K562 (cell line): ENCODE measurements around the gene PIP5K1B. TPM values are rescaled to one million over a fixed set of nuclear protein-coding genes. Genes with fewer than 3 reads are reported as not detected.

Experiments used
- ATAC-seq: fragments of 200-7000 bp; cut with Tn5 transposase; 3 replicates; pipeline ENCODE4 v1.9.1; 2020; ENCODE audit warnings: moderate library complexity
- BruUV-seq: library from RNA; stranded (reverse); fragments of 400-500 nt; replicated peaks from 2 replicates; lab custom pipeline; 2021; lab: Mats Ljungman, UMichigan
- CTCF ChIA-PET: fragments of 300-600 bp; formaldehyde crosslinking; extraction: SDS; loops from one replicate; lab custom pipeline; 2021; ENCODE audit warnings: low intra/inter-chr PET ratio; lab: Yijun Ruan, JAX
- POLR2A ChIA-PET: fragments of 300-600, 350-650 bp; sonication (Branson Sonifier 250); formaldehyde crosslinking; extraction: SDS; loops from one replicate; lab custom pipeline; 2021; ENCODE audit warnings: antibody characterized with exemption, inconsistent platforms; lab: Yijun Ruan, JAX
- DNase-seq, 4 experiments: peaks; one replicate each; pipeline versions ENCODE4 v3.0.0 to v3.0.0-alpha.2; 2011 to 2018; ENCODE audit warnings: low spot score in 3 of 4, mixed read lengths in 3 of 4; ENCODE audit errors: extremely low read depth in 1 of 4
- FAIRE-seq: peaks from 2 replicates; lab custom pipeline; 2011; peaks lifted over from hg19 to GRCh38; lab: Jason Lieb, UNC
- H2AFZ ChIP-seq: 2 replicates; pipeline ENCODE4 v1.6.0; 2011; ENCODE audit warnings: low read depth, low read length, control low read depth, inconsistent platforms
- H3K27ac ChIP-seq: fragments of 200-600 bp; 3 replicates; pipeline ENCODE4 v1.8.0; 2011; ENCODE audit warnings: low read depth, mild to moderate bottlenecking, control low read depth, inconsistent platforms, low read length, moderate library complexity, mixed read lengths; ENCODE audit errors: extremely low read depth
- H3K27me3 ChIP-seq, 2 experiments: fragments of 300-600 bp in 1 of 2; 2 replicates in 1 of 2; 3 replicates in 1 of 2; pipeline versions ENCODE4 v1.6.0 to v1.8.0; 2011; ENCODE audit warnings: inconsistent platforms in 2 of 2, low read length in 2 of 2, mild to moderate bottlenecking in 1 of 2, mixed read lengths in 1 of 2, moderate library complexity in 1 of 2; ENCODE audit not compliant: control insufficient read depth in 2 of 2, insufficient read depth in 2 of 2
- H3K36me3 ChIP-seq: fragments of 300-600 bp; 3 replicates; pipeline ENCODE4 v1.8.0; 2011; ENCODE audit warnings: mild to moderate bottlenecking, low read length, inconsistent platforms; ENCODE audit not compliant: control insufficient read depth, insufficient read depth
- H3K4me1 ChIP-seq, 2 experiments: fragments of 200-600 bp in 1 of 2; replicated peaks in 1 of 2; 2 replicates in 1 of 2; 3 replicates in 1 of 2; pipeline versions ENCODE4 v1.5.1 to v1.8.0; 2011; ENCODE audit warnings: inconsistent platforms in 2 of 2, low read length in 2 of 2, mild to moderate bottlenecking in 1 of 2, mixed read lengths in 1 of 2, moderate library complexity in 1 of 2; ENCODE audit not compliant: control insufficient read depth in 2 of 2, insufficient read depth in 2 of 2
- H3K4me2 ChIP-seq: 2 replicates; pipeline ENCODE4 v1.6.1; 2011; ENCODE audit warnings: low read length, control low read depth, inconsistent platforms, mixed read lengths; ENCODE audit not compliant: insufficient read depth
- H3K4me3 ChIP-seq: fragments of 200-600 bp; sonication (generic), shearing (Covaris generic); 2 replicates; pipeline ENCODE4 v1.5.1; 2016; ENCODE audit warnings: control low read depth, inconsistent platforms
- H3K79me2 ChIP-seq: fragments of 200-600 bp; 3 replicates; pipeline ENCODE4 v1.8.0; 2011; ENCODE audit warnings: low read length, inconsistent platforms; ENCODE audit not compliant: control insufficient read depth, insufficient read depth
- H3K9ac ChIP-seq, 2 experiments: 2 replicates each; pipeline versions ENCODE4 v1.6.0 to v1.6.1; 2011; ENCODE audit warnings: low read depth in 2 of 2, low read length in 2 of 2, control low read depth in 1 of 2, inconsistent platforms in 1 of 2, mild to moderate bottlenecking in 1 of 2, mixed read lengths in 1 of 2; ENCODE audit not compliant: insufficient read depth in 1 of 2
- H3K9me1 ChIP-seq: one replicate; pipeline ENCODE4 v1.6.0; 2011; ENCODE audit warnings: inconsistent platforms, mild to moderate bottlenecking, low read length, moderate library complexity; ENCODE audit not compliant: control insufficient read depth, insufficient read depth
- H3K9me3 ChIP-seq: replicated peaks from 2 replicates; pipeline ENCODE4 v1.5.1; 2011; ENCODE audit warnings: low read depth, low read length, inconsistent platforms; ENCODE audit not compliant: control insufficient read depth, insufficient read depth
- H4K20me1 ChIP-seq: replicated peaks from 2 replicates; pipeline ENCODE4 v1.6.1; 2011; ENCODE audit warnings: low read length, inconsistent platforms, mixed read lengths; ENCODE audit not compliant: control insufficient read depth, insufficient read depth
- BRCA1 ChIP-seq, 2 experiments: fragments of 450-650 bp in 1 of 2; sonication (generic) in 1 of 2; formaldehyde crosslinking in 1 of 2; IDR thresholded peaks; 2 replicates each; pipeline versions ENCODE4 v1.5.0 to v1.6.1; 2017 to 2020; ENCODE audit warnings: mild to moderate bottlenecking in 1 of 2, missing genetic modification reagents in 1 of 2
- CEBPB ChIP-seq: fragments of 450-650 bp; IDR thresholded peaks from 2 replicates; pipeline ENCODE4 v1.6.1; 2016; ENCODE audit warnings: missing genetic modification characterization, missing compliant biosample characterization
- FOS ChIP-seq: IDR thresholded peaks from 3 replicates; pipeline ENCODE4 v1.6.1; 2011; ENCODE audit not compliant: insufficient read length; ENCODE audit errors: extremely low read depth
- HNRNPK ChIP-seq: fragments of 200-400 bp; formaldehyde crosslinking; IDR thresholded peaks from one replicate; pipeline ENCODE4 v1.6.1; 2018; ENCODE audit warnings: mild to moderate bottlenecking, low read depth, low read length; ENCODE audit not compliant: poor library complexity, severe bottlenecking
- HSF4 ChIP-seq: fragments of 250-450 bp; sonication (Bioruptor Pico); IDR thresholded peaks from 2 replicates; pipeline ENCODE4 v2.1.2; 2022; ENCODE audit warnings: mild to moderate bottlenecking, moderate library complexity, borderline replicate concordance
- JUN ChIP-seq, 2 experiments: sonication (generic) in 1 of 2; formaldehyde crosslinking in 1 of 2; IDR thresholded peaks; 2 replicates each; pipeline versions ENCODE4 v1.6.1 to v1.8.0; 2012 to 2022; ENCODE audit warnings: borderline replicate concordance in 2 of 2, mild to moderate bottlenecking in 2 of 2, improper control_type of control experiment in 1 of 2, low read depth in 1 of 2, low read length in 1 of 2, missing genetic modification reagents in 1 of 2
- SAFB2 ChIP-seq: fragments of 200-400 bp; formaldehyde crosslinking; IDR thresholded peaks from 2 replicates; pipeline ENCODE4 v1.6.1; 2018; ENCODE audit warnings: borderline replicate concordance, low read length, low read depth, moderate library complexity; ENCODE audit not compliant: severe bottlenecking
- TCF7 ChIP-seq: sonication (generic); IDR thresholded peaks from 2 replicates; pipeline ENCODE4 v1.6.1; 2016; ENCODE audit warnings: antibody characterized with exemption, borderline replicate concordance
- TEAD4 ChIP-seq, 2 experiments: sonication (generic) in 1 of 2; formaldehyde crosslinking in 1 of 2; IDR thresholded peaks; 2 replicates each; pipeline versions ENCODE4 v1.6.1 to v1.8.0; 2012 to 2022; ENCODE audit warnings: borderline replicate concordance in 1 of 2, inconsistent platforms in 1 of 2, low read length in 1 of 2, mild to moderate bottlenecking in 1 of 2, missing genetic modification reagents in 1 of 2
- ZNF12 ChIP-seq: sonication (generic); formaldehyde crosslinking; IDR thresholded peaks from 2 replicates; pipeline ENCODE4 v1.4.0; 2020; ENCODE audit warnings: mild to moderate bottlenecking, missing genetic modification reagents
- ZNF766 ChIP-seq: fragments of 200-800 bp; sonication (Bioruptor generic); conservative IDR thresholded peaks from 2 replicates; pipeline ENCODE4 v1.6.1; 2016; ENCODE audit warnings: missing genetic modification characterization, missing compliant biosample characterization
- WGBS: fragments of 100-300 bp; shearing (Covaris generic); methylation state at CpG from one replicate; pipeline ENCODE4 v1.1.6; 2016; ENCODE audit warnings: low coverage, mixed read lengths; ENCODE audit not compliant: insufficient coverage; ENCODE audit errors: missing lambda C conversion rate; 5-methylcytosine and 5-hydroxymethylcytosine counted together
- in situ Hi-C: fragments of 300-500 bp; cut with MboI; formaldehyde crosslinking; loops from 4 replicates; pipeline ENCODE4 v1.15.0; 2018; ENCODE audit warnings: inconsistent platforms, mixed read lengths
- intact Hi-C: fragments of 100-400 bp; cut with micrococcal nuclease; formaldehyde crosslinking; loops from 2 replicates; pipeline ENCODE4 v1.14.2; 2022
- polyA plus RNA-seq, 8 experiments: library from polyadenylated mRNA; depleted of rRNA in 4 of 8; stranded (reverse) in 5 of 8; unstranded in 3 of 8; fragments of >200 nt; fragmentation: Nextera tagmentation in 2 of 8; fragmentation: Illumina TruSeq in 1 of 8; extraction: Ambion mirVana in 2 of 8; extraction: Trizol in 1 of 8; gene quantifications; 2 replicates each; pipeline versions ENCODE4 v1.2.1 to v1.2.3, GENCODE V29; 2011 to 2014; ENCODE audit warnings: inconsistent platforms in 1 of 8, missing spikeins in 1 of 8
- total RNA-seq, 7 experiments: library from RNA; depleted of rRNA in 6 of 7; stranded (reverse); fragments of >200 nt in 6 of 7; fragmentation: Illumina TruSeq in 2 of 7; extraction: Trizol in 2 of 7; gene quantifications; 2 replicates each; pipeline versions ENCODE4 v1.2.1 to v1.2.3, GENCODE V29; 2011 to 2021; ENCODE audit warnings: low replicate concordance in 1 of 7
- TF ChIP-seq, protein P1 (sequence below): fragments of 250-450 bp; sonication (Bioruptor Pico); IDR thresholded peaks from 2 replicates; pipeline ENCODE4 v1.8.0; 2021; ENCODE audit warnings: moderate library complexity, mild to moderate bottlenecking, inconsistent platforms
- TF ChIP-seq, protein P2 (sequence below): fragments of 450-650 bp; IDR thresholded peaks from 2 replicates; pipeline ENCODE4 v1.6.1; 2017; ENCODE audit warnings: mild to moderate bottlenecking, moderate library complexity

Gene PIP5K1B
- total and polyA plus RNA-seq, 9 of the 15 experiments (the other 6 are each of a cell fraction or from before 2014, with no cell fraction given) = 3.1 to 12.9 (median 7.4) TPM

DNA sequence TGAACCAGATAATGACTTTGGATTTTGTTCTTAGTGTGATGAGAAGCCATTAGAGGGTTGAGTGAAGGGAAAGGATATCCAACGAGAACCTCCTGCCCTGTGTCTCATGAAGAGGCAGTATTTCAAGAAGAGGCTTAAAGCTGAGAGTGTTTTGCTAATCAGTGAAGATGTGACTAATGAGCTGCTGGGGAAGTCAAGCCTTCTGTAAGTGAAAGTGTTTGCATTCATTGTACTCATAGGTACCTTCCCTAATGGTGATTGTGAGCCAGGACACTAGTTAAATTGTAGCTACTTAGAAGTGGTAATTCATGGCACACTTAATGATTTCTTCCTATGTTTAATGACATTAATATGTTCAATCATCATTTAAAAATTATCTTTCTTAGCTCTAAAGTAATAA, 23.7 kb downstream of the PIP5K1B start (continued):
- TF ChIP-seq TCF7 (no peak), BRCA1 (IDR thresholded peaks at IDR 0.05) (no peak), BRCA1 (CRISPR knock-in tag; IDR thresholded peaks at IDR 0.05) (no peak), FOS (no peak), ZNF766 (CRISPR knock-in tag) (no peak), SAFB2 (no peak)

DNA sequence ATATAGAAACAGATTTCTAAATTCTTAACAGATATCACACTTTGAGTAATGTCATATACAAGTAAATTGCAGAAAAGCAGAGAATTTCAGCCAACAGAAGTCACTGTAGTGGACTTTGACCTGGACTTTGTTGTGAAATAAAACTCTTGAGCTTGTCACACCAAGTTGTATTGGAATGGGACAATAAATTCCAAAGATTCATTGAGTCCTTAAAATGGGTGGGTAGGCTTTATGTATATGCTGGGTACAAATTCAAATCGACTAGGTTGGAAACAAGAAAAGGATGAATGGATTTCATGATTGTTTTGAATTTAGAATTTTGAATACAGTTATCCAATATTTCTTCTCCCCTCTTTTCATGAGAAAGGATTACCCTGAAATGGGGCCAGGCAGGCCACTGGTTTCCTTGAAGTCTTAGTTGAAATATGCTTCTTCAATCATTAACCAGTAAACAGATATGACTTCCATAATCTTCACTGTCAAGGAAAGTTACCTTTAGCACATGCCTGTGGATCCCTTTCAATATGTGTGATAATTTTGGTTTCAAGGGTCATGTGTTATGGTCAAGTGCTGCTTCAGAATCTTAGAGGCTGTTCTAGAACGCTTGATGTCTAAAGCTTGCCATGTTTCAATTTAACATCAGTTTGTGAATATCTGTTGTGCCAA, 25.7 kb downstream of the PIP5K1B start:
- Histone ChIP-seq H3K9ac (no peak overlapping the region), H3K9me3 (no peaks in the 10 kb centered on the region), H3K4me2 (peak overlapping the region; percentile 27; the same call in 1 of the 2 replicates), H3K4me3 (no peak overlapping the region)
- WGBS = 32% methylated on average over 2 of the region's 2 CpGs
- POLR2A ChIA-PET = interaction anchor here (0.6 kb wide), 1 partner anchor 18 kb away, joined by 3 read pairs; no protein-coding TSS in a partner anchor
- no TSS peak for BruUV-seq
- intact Hi-C loops = no loop called here
- TF ChIP-seq HNRNPK (no peak), TEAD4 (IDR thresholded peaks at IDR 0.05; ENCODE audit: low read length) (no peak), TEAD4 (CRISPR knock-in tag; IDR thresholded peaks at IDR 0.05; ENCODE audit: borderline replicate concordance) (no peak), JUN (IDR thresholded peaks at IDR 0.05; ENCODE audit: borderline replicate concordance, low read depth, low read length) (no peak), JUN (CRISPR knock-in tag; IDR thresholded peaks at IDR 0.05; ENCODE audit: borderline replicate concordance) (no peak), HSF4 (CRISPR knock-in tag) (no peak), CEBPB (tag) (no peak), ZNF12 (no peak)
- TF ChIP-seq, protein P1, sequence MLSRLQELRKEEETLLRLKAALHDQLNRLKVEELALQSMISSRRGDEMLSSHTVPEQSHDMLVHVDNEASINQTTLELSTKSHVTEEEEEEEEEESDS (CRISPR knock-in tag) = no peak
- TF ChIP-seq, protein P2, sequence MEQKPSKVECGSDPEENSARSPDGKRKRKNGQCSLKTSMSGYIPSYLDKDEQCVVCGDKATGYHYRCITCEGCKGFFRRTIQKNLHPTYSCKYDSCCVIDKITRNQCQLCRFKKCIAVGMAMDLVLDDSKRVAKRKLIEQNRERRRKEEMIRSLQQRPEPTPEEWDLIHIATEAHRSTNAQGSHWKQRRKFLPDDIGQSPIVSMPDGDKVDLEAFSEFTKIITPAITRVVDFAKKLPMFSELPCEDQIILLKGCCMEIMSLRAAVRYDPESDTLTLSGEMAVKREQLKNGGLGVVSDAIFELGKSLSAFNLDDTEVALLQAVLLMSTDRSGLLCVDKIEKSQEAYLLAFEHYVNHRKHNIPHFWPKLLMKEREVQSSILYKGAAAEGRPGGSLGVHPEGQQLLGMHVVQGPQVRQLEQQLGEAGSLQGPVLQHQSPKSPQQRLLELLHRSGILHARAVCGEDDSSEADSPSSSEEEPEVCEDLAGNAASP = no peak
- TF ChIP-seq, all 486 proteins: peak for 0
- CTCF ChIA-PET = no interaction called here
- no peaks in the 10 kb centered on the region for H3K36me3 ChIP-seq
- no peaks in the 10 kb centered on the region for H3K9me1 ChIP-seq
- DNase-seq = no peak
- no peak for ATAC-seq
- H2AFZ ChIP-seq = no peak overlapping the region
- no peak overlapping the region for H3K27ac ChIP-seq
- H3K27me3 ChIP-seq = no peaks in the 10 kb centered on the region
- in situ Hi-C loops = no loop called here
- no peaks in the 10 kb centered on the region for H4K20me1 ChIP-seq
- FAIRE-seq = peak; percentile 15
- H3K79me2 ChIP-seq = peaks cover 14% of the 10 kb centered on the region
- peaks cover 0 to 6% of the 10 kb centered on the region in 2 experiments; a peak in 2 of 5 replicates for H3K4me1 ChIP-seq
